Esophagus (tissue), 2 donors: ENCODE measurements around the gene ZFAND6. TPM values are rescaled to one million over a fixed set of nuclear protein-coding genes. Genes with fewer than 3 reads are reported as not detected.
"Not testable (repeated sequence)": the region's sequence is repeated elsewhere in the genome, so short reads cannot be mapped to it uniquely, and the experiment has no call there.

Experiments used
- H3K27ac ChIP-seq, 2 donors: one replicate each; pipeline ENCODE4 v1.5.1; 2013; ENCODE audit warnings: low read depth in 2 of 2, mild to moderate bottlenecking in 2 of 2, inconsistent platforms in 1 of 2, low read length in 1 of 2, moderate library complexity in 1 of 2
- H3K27me3 ChIP-seq, 2 donors: one replicate each; pipeline ENCODE4 v1.6.1; 2013; ENCODE audit warnings: low read length in 2 of 2, control low read depth in 1 of 2, mild to moderate bottlenecking in 1 of 2; ENCODE audit not compliant: insufficient read depth in 2 of 2, control insufficient read depth in 1 of 2
- H3K36me3 ChIP-seq, 2 donors: one replicate each; pipeline ENCODE4 v1.6.1; 2013; ENCODE audit warnings: low read length in 1 of 2; ENCODE audit not compliant: control insufficient read depth in 2 of 2, insufficient read depth in 2 of 2
- H3K4me1 ChIP-seq, 2 donors: one replicate each; pipeline ENCODE4 v1.6.1; 2013; ENCODE audit warnings: low read length in 1 of 2; ENCODE audit not compliant: control insufficient read depth in 2 of 2, insufficient read depth in 2 of 2
- H3K4me3 ChIP-seq, 2 donors: one replicate each; pipeline ENCODE4 v1.5.1; 2013; ENCODE audit warnings: low read length in 2 of 2, mild to moderate bottlenecking in 2 of 2, low read depth in 1 of 2, moderate library complexity in 1 of 2
- H3K9me3 ChIP-seq, 2 donors: one replicate each; pipeline ENCODE4 v1.6.1; 2013; ENCODE audit warnings: mild to moderate bottlenecking in 2 of 2, low read depth in 1 of 2, low read length in 1 of 2, moderate library complexity in 1 of 2; ENCODE audit not compliant: control insufficient read depth in 2 of 2, insufficient read depth in 1 of 2
- WGBS, 2 donors: extraction: QIAGEN DNeasy Blood & Tissue Kit; methylation state at CpG; one replicate each; pipeline ENCODE4 v1.1.7; 2013; 5-methylcytosine and 5-hydroxymethylcytosine counted together
- polyA plus RNA-seq, 2 donors: library from polyadenylated mRNA; stranded (reverse); fragments of 200-250 nt; gene quantifications; one replicate each; pipeline ENCODE4 v1.2.3, GENCODE V29; 2013
- donor health status: healthy with polysubstance abuse.
- donor health status: Bipolar disorder and iron deficiency.

The ZFAND6 gene
- polyA plus RNA-seq, 2 donors: 37.4 to 47.0 TPM

GRCh38 chr15:80151148-80151547 is 91.7 kb downstream of the ZFAND6 start:
- no peaks in the 10 kb centered on the region for H3K36me3 ChIP-seq
- H3K9me3 ChIP-seq: no peaks in the 10 kb centered on the region
- no peak overlapping the region for H3K27ac ChIP-seq
- no peaks in the 10 kb centered on the region for H3K27me3 ChIP-seq
- peaks cover 0 to 3% of the 10 kb centered on the region in 2 donors for H3K4me1 ChIP-seq
- no peak overlapping the region for H3K4me3 ChIP-seq
- WGBS, 2 donors: 75 to 78% methylated on average over 6 of the region's 6 CpGs

DNA sequence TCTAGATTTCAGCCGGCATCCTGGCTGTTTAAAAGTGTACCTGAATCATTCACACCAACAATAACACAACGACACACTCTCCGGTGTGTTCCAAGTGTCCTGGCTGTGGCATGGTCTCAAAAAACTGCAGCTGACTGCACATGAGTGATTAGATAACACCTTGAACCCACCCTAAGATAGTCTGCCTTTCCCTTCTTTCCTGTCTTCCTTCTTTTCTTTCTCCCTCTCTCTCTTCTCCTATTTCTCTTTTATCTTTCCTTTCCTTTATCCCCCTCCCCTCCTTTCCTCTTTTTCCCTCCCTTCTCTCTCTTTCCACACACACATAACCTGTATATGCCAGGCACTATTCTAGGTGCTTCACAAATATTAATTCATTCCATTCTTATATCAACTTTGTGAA is 92.1 kb downstream of the ZFAND6 start:
- 64% methylated on average over 3 of the region's 3 CpGs for WGBS, 2 donors

DNA sequence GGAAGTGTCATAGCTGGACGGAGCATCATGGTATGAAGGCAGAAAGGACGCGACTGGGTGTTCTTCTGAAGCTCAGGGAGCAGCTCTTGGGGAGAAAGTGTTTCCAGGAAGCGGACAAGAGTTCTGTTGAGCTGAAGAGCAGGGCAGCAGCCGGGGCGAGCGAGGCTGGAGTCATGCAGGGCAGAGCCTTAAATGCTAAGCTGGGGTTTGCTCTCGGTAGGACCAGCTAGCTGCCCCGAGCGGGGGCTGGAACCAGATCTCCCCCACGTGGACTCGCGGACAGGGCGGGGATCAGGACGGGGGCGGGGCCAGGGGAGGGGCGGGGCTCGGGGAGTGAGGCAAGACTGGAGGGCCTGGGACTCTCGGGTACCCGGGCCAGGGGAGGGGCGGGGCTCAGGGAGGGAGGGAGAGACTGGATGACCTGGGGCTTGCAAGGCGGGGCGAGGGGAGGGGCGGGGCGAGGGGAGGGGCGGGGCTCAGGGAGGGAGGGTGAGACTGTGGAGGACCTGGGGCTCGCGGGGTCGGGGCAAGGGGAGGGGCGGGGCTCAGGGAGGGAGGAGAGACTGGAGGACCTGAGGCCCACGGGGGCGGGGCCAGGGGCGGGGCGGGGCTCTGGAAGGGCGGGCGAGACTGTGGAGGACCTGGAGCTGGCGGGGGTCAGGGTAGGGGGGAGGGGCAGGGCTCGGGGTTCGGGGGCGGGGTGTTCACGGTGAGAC is 92.9 kb downstream of the ZFAND6 start:
- Histone ChIP-seq H3K4me3 (peak overlapping the region; percentile 74 to 81), H3K27me3 (no peaks in the 10 kb centered on the region), H3K9me3 (no peaks in the 10 kb centered on the region), H3K36me3 (no peaks in the 10 kb centered on the region), H3K4me1 (peaks cover 0 to 3% of the 10 kb centered on the region in 2 donors), H3K27ac (peak overlapping the region; percentile 73 to 75)
- WGBS, 2 donors: 1 to 4% methylated on average over 20 to 35 of the region's 41 CpGs

More for the DNA sequence above, 92.1 kb downstream of the ZFAND6 start:
- Histone ChIP-seq H3K27me3 (no peaks in the 10 kb centered on the region), H3K9me3 (no peaks in the 10 kb centered on the region), H3K27ac (no peak overlapping the region), H3K36me3 (no peaks in the 10 kb centered on the region), H3K4me3 (no peak overlapping the region), H3K4me1 (peaks cover 0 to 3% of the 10 kb centered on the region in 2 donors)

- Histone ChIP-seq H3K27ac (peak within 1 kb of the TSS; percentile 73 to 75), H3K36me3 (no peaks in the 10 kb centered on the region), H3K4me1 (peaks cover 0 to 3% of the 10 kb centered on the region in 2 donors), H3K4me3 (peak within 1 kb of the TSS; percentile 74 to 81), H3K27me3 (no peaks in the 10 kb centered on the region), H3K9me3 (no peaks in the 10 kb centered on the region)
- WGBS, 2 donors: 2 to 3% methylated on average over 45 of the region's 45 CpGs
Measured at GRCh38 chr15:80152896-80153876, 93.7 kb downstream of the ZFAND6 start, which contains the start of gene FAH. TSS of gene FAH (plus strand) at chr15:80152999. CDS start at chr15:80153055, 56 bp downstream.

DNA sequence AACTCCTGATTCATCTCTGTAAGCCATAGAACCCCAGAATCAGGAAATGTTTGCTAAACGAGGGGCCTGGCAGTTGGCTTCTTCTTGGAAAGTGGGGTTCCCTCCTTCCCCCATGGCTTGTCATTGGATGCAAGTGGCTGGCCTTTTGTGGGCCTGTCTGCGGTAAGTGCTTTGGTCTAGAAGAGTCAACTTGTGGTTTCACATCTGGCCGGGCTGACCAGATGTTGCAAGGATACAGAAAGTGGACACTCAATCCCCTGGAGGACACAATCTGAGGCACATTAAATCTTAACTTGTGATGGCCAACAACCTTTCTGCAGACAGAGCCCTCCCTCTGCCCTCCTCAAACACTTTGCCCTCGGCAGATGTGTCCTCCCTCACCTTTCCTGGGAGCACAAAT is 94.4 kb downstream of the ZFAND6 start:
- Histone ChIP-seq H3K36me3 (no peaks in the 10 kb centered on the region), H3K4me1 (peaks cover 0 to 3% of the 10 kb centered on the region in 2 donors), H3K27ac (no peak overlapping the region), H3K9me3 (no peaks in the 10 kb centered on the region), H3K4me3 (no peak overlapping the region), H3K27me3 (no peaks in the 10 kb centered on the region)
- 67 to 73% methylated on average over 4 of the region's 4 CpGs for WGBS, 2 donors

- no peak overlapping the region for H3K27ac ChIP-seq
- no peaks in the 10 kb centered on the region for H3K9me3 ChIP-seq
- 86% methylated on average over 6 of the region's 6 CpGs for WGBS, 2 donors
- H3K27me3 ChIP-seq: no peaks in the 10 kb centered on the region
- H3K4me3 ChIP-seq: no peak overlapping the region
- H3K4me1 ChIP-seq: peaks cover 0 to 3% of the 10 kb centered on the region in 2 donors
- no peaks in the 10 kb centered on the region for H3K36me3 ChIP-seq
Measured at GRCh38 chr15:80154336-80154735, 94.9 kb downstream of the ZFAND6 start.

DNA sequence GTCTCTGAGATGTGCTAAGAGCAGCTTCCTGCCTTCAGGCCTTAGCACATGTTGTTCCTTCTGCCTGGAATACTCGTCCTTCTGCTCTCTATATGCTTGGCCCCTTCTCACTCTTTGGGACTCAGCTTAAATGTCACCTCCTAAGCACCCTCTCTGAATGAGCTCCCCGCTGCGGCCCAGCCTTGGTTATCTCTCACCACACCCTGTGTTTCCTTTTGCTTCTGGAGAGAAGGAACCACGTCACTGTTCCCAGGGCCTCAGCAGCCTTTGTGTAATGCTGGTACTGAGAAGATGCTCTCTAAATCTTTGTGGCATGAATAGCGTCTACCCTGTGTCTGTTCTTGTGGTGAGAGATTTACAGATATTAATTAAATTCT is 95.5 kb downstream of the ZFAND6 start:
- Histone ChIP-seq H3K4me1 (peaks cover 0 to 3% of the 10 kb centered on the region in 2 donors), H3K9me3 (no peaks in the 10 kb centered on the region), H3K4me3 (no peak overlapping the region), H3K36me3 (peaks cover 0 to 2% of the 10 kb centered on the region in 2 donors), H3K27me3 (no peaks in the 10 kb centered on the region), H3K27ac (no peak overlapping the region)
- WGBS, 2 donors: 89 to 91% methylated on average over 5 of the region's 5 CpGs

DNA sequence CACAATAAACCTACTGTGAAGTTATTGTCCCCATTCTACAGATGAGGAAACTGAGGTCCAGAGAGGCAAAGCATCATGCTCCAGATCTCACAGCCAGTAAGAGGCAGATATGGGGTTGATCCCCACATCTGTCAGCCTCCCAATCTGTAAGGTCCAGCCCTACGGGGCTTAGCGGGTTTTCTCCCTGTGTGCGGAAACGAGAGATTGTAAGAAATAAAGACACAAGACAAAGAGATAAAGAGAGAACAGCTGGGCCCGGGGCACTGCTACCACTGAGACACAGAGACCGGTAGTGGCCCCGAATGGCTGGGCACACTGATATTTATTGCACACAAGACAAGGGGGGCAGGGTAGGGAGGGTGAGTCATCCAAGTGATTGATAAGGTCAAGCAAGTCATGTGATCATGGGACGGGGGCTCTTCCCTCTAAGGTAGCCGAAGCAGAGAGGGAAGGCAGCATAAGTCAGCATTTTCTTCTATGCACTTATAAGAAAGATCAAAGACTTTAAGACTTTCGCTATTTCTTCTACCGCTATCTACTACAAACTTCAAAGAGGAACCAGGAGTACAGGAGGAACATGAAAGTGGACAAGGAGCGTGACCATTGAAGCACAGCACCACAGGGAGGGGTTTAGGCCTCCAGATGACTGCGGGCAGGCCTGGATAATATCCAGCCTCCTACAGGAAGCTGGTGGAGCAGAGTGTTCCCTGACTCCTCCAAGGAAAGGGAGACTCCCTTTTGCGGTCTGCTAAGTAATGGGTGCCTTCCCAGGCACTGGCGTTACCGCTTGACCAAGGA is 96.1 kb downstream of the ZFAND6 start:
- not testable (repeated sequence) for H3K4me3 ChIP-seq, H3K27me3 ChIP-seq, H3K36me3 ChIP-seq, H3K9me3 ChIP-seq, H3K27ac ChIP-seq, H3K4me1 ChIP-seq
- WGBS, 2 donors: 76 to 87% methylated on average over 16 of the region's 16 CpGs

DNA sequence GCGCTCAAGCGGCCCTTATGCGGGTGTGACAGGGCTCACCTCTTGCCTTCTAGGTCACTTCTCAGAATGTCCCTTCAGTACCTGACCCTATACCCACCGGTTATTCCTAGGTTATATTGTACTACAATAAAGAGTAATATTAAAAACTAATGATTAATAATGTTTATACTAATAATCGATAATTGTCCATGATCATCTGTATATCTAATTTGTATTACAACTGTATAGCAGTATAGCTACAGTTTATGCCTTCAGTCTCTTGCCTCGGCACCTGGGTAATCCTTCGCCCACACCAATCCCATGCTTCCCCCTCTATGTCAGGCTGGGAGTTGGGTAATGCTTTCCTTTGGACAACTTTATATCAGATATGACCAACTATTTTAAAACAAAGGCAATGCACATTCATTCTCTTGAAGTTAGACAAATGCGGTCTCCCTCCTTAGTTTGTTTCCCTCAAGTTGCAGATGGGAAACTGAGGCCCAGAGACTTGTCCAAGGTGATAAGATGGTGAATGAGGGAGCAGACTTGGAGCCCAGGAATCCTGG is 96.8 kb downstream of the ZFAND6 start:
- H3K36me3 ChIP-seq: peaks cover 0 to 5% of the 10 kb centered on the region in 2 donors
- H3K27me3 ChIP-seq: no peaks in the 10 kb centered on the region
- WGBS, 2 donors: 95% methylated on average over 8 of the region's 8 CpGs
- no peaks in the 10 kb centered on the region for H3K9me3 ChIP-seq
- H3K4me3 ChIP-seq: no peak overlapping the region
- H3K4me1 ChIP-seq: peaks cover 3 to 6% of the 10 kb centered on the region in 2 donors
- H3K27ac ChIP-seq: no peak overlapping the region
